WI38 (cell line): ENCODE results near the gene ARF6.
"Not testable (repeated sequence)": the region's sequence is repeated elsewhere in the genome, so short reads cannot be mapped to it uniquely, and the experiment has no call there.

Source experiments
- H3K4me3 ChIP-seq: 2 replicates; pipeline ENCODE4 v1.5.1; 2011; ENCODE audit warnings: low read depth, mild to moderate bottlenecking, control low read depth, low read length
- TF ChIP-seq, protein P1 (sequence below): IDR thresholded peaks from 2 replicates; pipeline ENCODE4 v1.5.1; 2012; ENCODE audit warnings: low read depth, mild to moderate bottlenecking, control low read depth, low read length

ARF6 gene

GRCh38 chr14:49934646-49935045 is 41.8 kb downstream of the ARF6 start:
- TF ChIP-seq, protein P1, sequence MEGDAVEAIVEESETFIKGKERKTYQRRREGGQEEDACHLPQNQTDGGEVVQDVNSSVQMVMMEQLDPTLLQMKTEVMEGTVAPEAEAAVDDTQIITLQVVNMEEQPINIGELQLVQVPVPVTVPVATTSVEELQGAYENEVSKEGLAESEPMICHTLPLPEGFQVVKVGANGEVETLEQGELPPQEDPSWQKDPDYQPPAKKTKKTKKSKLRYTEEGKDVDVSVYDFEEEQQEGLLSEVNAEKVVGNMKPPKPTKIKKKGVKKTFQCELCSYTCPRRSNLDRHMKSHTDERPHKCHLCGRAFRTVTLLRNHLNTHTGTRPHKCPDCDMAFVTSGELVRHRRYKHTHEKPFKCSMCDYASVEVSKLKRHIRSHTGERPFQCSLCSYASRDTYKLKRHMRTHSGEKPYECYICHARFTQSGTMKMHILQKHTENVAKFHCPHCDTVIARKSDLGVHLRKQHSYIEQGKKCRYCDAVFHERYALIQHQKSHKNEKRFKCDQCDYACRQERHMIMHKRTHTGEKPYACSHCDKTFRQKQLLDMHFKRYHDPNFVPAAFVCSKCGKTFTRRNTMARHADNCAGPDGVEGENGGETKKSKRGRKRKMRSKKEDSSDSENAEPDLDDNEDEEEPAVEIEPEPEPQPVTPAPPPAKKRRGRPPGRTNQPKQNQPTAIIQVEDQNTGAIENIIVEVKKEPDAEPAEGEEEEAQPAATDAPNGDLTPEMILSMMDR, result no peak
- H3K4me3 ChIP-seq, result no peak overlapping the region

DNA sequence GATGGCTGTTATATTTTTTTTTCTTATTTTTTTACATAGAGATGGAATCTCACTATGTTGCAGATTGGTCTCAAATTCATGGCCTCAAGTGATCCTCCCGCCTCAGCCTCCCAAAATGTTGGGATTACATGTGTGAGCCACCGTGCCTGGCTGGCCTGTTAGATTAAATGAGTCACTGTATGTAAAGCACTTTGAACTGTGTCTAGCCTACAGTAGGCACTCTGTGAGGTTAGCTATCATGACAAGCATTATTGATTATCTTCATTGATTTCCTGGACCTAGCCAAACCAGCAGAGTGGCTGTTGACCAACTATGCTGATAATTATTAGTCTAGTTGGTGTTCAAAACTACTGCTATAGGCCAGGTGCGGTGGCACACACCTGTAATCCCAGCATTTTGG is 42.6 kb downstream of the ARF6 start:
- H3K4me3 ChIP-seq, result no peak overlapping the region
- TF ChIP-seq, protein P1, result no peak

DNA sequence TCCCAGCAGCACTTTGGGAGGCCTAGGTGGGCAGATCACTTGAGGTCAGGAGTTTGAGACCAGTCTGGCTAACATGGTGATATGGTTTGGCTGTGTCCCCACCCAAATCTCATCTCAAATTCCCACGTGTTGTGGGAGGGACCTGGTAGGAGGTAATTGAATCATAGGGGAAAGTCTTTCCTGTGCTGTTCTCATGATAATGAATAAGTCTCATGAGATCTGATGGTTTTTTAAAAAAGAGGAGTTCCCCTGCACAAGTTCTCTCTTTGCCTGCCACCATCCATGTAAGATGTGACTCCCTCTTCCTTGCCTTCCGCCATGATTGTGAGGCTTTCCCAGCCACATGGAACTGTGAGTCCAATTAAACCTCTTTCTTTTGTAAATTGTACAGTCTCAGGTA is 43.4 kb downstream of the ARF6 start:
- not testable (repeated sequence) for H3K4me3 ChIP-seq

DNA sequence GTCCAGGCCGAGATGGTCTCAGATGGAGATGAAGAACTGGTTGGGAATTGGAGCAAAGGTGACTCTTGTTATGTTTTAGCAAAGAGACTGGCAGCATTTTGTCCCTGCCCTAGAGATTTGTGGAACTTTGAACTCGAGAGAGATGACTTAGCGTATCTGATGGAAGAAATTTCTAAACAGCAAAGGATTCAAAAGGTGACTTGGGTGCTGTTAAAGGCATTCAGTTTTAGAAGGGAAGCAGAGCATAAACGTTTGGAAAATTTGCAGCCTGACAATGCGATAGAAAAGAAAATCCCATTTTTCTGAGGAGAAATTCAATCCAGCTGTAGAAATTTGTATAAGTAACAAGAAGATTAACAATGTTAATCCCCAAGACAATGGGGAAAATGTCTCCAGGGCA is 44.0 kb downstream of the ARF6 start:
- not testable (repeated sequence) for H3K4me3 ChIP-seq

GRCh38 chr14:49939215-49939614 is 46.3 kb downstream of the ARF6 start:
- H3K4me3 ChIP-seq, result not testable (repeated sequence)

GRCh38 chr14:49939884-49940510 is 47.1 kb downstream of the ARF6 start:
- TF ChIP-seq, protein P1, result no peak
- no peak overlapping the region for H3K4me3 ChIP-seq

GRCh38 chr14:49940808-49941421 is 48.0 kb downstream of the ARF6 start:
- no peak overlapping the region for H3K4me3 ChIP-seq
- TF ChIP-seq, protein P1, result no peak

- H3K4me3 ChIP-seq, result no peak overlapping the region
- TF ChIP-seq, protein P1, result no peak
These were observed 49.2 kb downstream of the ARF6 start for GRCh38 chr14:49942090-49942489.

GRCh38 chr14:49944501-49944900 is 51.6 kb downstream of the ARF6 start:
- H3K4me3 ChIP-seq, result no peak overlapping the region
- TF ChIP-seq, protein P1, result no peak
